Activated T-helper 2 cell treated with anti-CD3 and anti-CD28 coated beads, Interferon-gamma antibody, Interleukin-2, Interleukin-4, amounts not matched to agents 10 μg/mL and 5 μg/mL and 100 μg/mL, durations not matched to agents 14 hours and 24 hours and 36 hours (primary cell): ENCODE data around the gene SYTL2. TPM values are rescaled to one million over a fixed set of nuclear protein-coding genes. Genes with fewer than 3 reads are reported as not detected.

Source experiments
- DNase-seq: peaks from one replicate; pipeline ENCODE4 v3.0.0; 2021; ENCODE audit warnings: low spot score
- H3K27ac Mint-ChIP-seq: one replicate; pipeline ENCODE4 v1.8.0; 2021; ENCODE audit warnings: mixed read lengths
- H3K27me3 Mint-ChIP-seq: one replicate; pipeline ENCODE4 v1.8.0; 2021; ENCODE audit warnings: low read depth, mixed read lengths
- H3K36me3 Mint-ChIP-seq: one replicate; pipeline ENCODE4 v1.8.0; 2021; ENCODE audit warnings: low read depth, mixed read lengths
- H3K4me1 Mint-ChIP-seq: one replicate; pipeline ENCODE4 v1.8.0; 2021; ENCODE audit warnings: low read depth, mixed read lengths
- H3K4me3 Mint-ChIP-seq: one replicate; pipeline ENCODE4 v1.8.0; 2021; ENCODE audit warnings: low read depth, mild to moderate bottlenecking, moderate library complexity, mixed read lengths
- H3K9me3 Mint-ChIP-seq: one replicate; pipeline ENCODE4 v1.8.0; 2021; ENCODE audit warnings: mixed read lengths
- intact Hi-C: fragments of 100-400 bp; cut with micrococcal nuclease; formaldehyde crosslinking; loops from one replicate; pipeline ENCODE4 v1.15.1; 2023
- total RNA-seq: library from RNA; stranded (reverse); gene quantifications from 2 replicates; pipeline ENCODE4 v1.2.3, GENCODE V29; 2022

The SYTL2 gene
- total RNA-seq, 1 donor from 2014 or later = 16.0 TPM

GRCh38 chr11:85750646-85751045 is 60.3 kb downstream of the SYTL2 start:
- H3K27me3 Mint-ChIP-seq = no peaks in the 10 kb centered on the region

GRCh38 chr11:85749884-85750283 is 61.1 kb downstream of the SYTL2 start:
- Mint-ChIP-seq H3K4me3 (no peak overlapping the region), H3K36me3 (peaks cover 34% of the 10 kb centered on the region), H3K27ac (peak overlapping the region; percentile 43), H3K9me3 (peaks cover 3% of the 10 kb centered on the region), H3K4me1 (peaks cover 88% of the 10 kb centered on the region), H3K27me3 (no peaks in the 10 kb centered on the region)
- DNase-seq = no peak
- intact Hi-C loops = loop anchor here (1.0 to 10.0 kb wide), 4 partner anchors 49 to 1057 kb away; partner anchors contain the start of gene CREBZF

More at GRCh38 chr11:85750646-85751045, 60.3 kb downstream of the SYTL2 start:
- intact Hi-C loops = loop anchor here (1.0 to 10.0 kb wide), 4 partner anchors 50 to 1057 kb away; partner anchors contain the start of gene CREBZF
- no peak for DNase-seq
- Mint-ChIP-seq H3K36me3 (peaks cover 30% of the 10 kb centered on the region), H3K4me1 (peaks cover 92% of the 10 kb centered on the region), H3K9me3 (peaks cover 3% of the 10 kb centered on the region), H3K27ac (peak overlapping the region; percentile 95), H3K4me3 (no peak overlapping the region)

GRCh38 chr11:85749287-85749834 is 61.6 kb downstream of the SYTL2 start:
- intact Hi-C loops = no loop called here
- no peak overlapping the region for H3K4me3 Mint-ChIP-seq
- H3K9me3 Mint-ChIP-seq = peaks cover 3% of the 10 kb centered on the region
- H3K4me1 Mint-ChIP-seq = peaks cover 86% of the 10 kb centered on the region
- H3K27ac Mint-ChIP-seq = no peak overlapping the region
- H3K27me3 Mint-ChIP-seq = no peaks in the 10 kb centered on the region
- peaks cover 37% of the 10 kb centered on the region for H3K36me3 Mint-ChIP-seq
- no peak for DNase-seq

GRCh38 chr11:85748455-85748891 is 62.5 kb downstream of the SYTL2 start:
- peaks cover 81% of the 10 kb centered on the region for H3K4me1 Mint-ChIP-seq
- H3K36me3 Mint-ChIP-seq = peaks cover 40% of the 10 kb centered on the region
- H3K27me3 Mint-ChIP-seq = no peaks in the 10 kb centered on the region
- H3K27ac Mint-ChIP-seq = no peak overlapping the region
- H3K9me3 Mint-ChIP-seq = peaks cover 3% of the 10 kb centered on the region
- no peak for DNase-seq
- no peak overlapping the region for H3K4me3 Mint-ChIP-seq
- intact Hi-C loops = no loop called here

- H3K4me3 Mint-ChIP-seq = no peak overlapping the region
- peaks cover 41% of the 10 kb centered on the region for H3K36me3 Mint-ChIP-seq
- no peak overlapping the region for H3K27ac Mint-ChIP-seq
- H3K9me3 Mint-ChIP-seq = no peaks in the 10 kb centered on the region
- no peaks in the 10 kb centered on the region for H3K27me3 Mint-ChIP-seq
- H3K4me1 Mint-ChIP-seq = peaks cover 71% of the 10 kb centered on the region
- DNase-seq = no peak
- intact Hi-C loops = no loop called here
Measured at GRCh38 chr11:85746670-85747069, 64.3 kb downstream of the SYTL2 start.

- H3K9me3 Mint-ChIP-seq = no peaks in the 10 kb centered on the region
- H3K27me3 Mint-ChIP-seq = no peaks in the 10 kb centered on the region
- peaks cover 66% of the 10 kb centered on the region for H3K4me1 Mint-ChIP-seq
- intact Hi-C loops = no loop called here
- H3K36me3 Mint-ChIP-seq = peaks cover 41% of the 10 kb centered on the region
- no peak for DNase-seq
- no peak overlapping the region for H3K4me3 Mint-ChIP-seq
- H3K27ac Mint-ChIP-seq = peak overlapping the region; percentile 37
Measured at GRCh38 chr11:85745626-85746025, 65.3 kb downstream of the SYTL2 start.

- intact Hi-C loops = no loop called here
- H3K9me3 Mint-ChIP-seq = no peaks in the 10 kb centered on the region
- no peak for DNase-seq
- peaks cover 41% of the 10 kb centered on the region for H3K36me3 Mint-ChIP-seq
- no peaks in the 10 kb centered on the region for H3K27me3 Mint-ChIP-seq
- H3K4me1 Mint-ChIP-seq = peaks cover 54% of the 10 kb centered on the region
- no peak overlapping the region for H3K4me3 Mint-ChIP-seq
- H3K27ac Mint-ChIP-seq = no peak overlapping the region
Measured at GRCh38 chr11:85742873-85743275, 68.1 kb downstream of the SYTL2 start.

GRCh38 chr11:85742348-85742747 is 68.6 kb downstream of the SYTL2 start:
- peaks cover 39% of the 10 kb centered on the region for H3K36me3 Mint-ChIP-seq
- H3K27me3 Mint-ChIP-seq = no peaks in the 10 kb centered on the region
- H3K9me3 Mint-ChIP-seq = no peaks in the 10 kb centered on the region
- H3K4me3 Mint-ChIP-seq = no peak overlapping the region
- no peak overlapping the region for H3K27ac Mint-ChIP-seq
- H3K4me1 Mint-ChIP-seq = peaks cover 55% of the 10 kb centered on the region
- DNase-seq = no peak
- intact Hi-C loops = no loop called here

GRCh38 chr11:85740481-85741400 is 70.2 kb downstream of the SYTL2 start:
- peaks cover 42% of the 10 kb centered on the region for H3K4me1 Mint-ChIP-seq
- H3K27ac Mint-ChIP-seq = no peak overlapping the region
- no peak overlapping the region for H3K4me3 Mint-ChIP-seq
- H3K27me3 Mint-ChIP-seq = no peaks in the 10 kb centered on the region
- no peaks in the 10 kb centered on the region for H3K9me3 Mint-ChIP-seq
- intact Hi-C loops = no loop called here
- peaks cover 38% of the 10 kb centered on the region for H3K36me3 Mint-ChIP-seq
- DNase-seq = no peak

- Mint-ChIP-seq H3K36me3 (peaks cover 36% of the 10 kb centered on the region), H3K27ac (no peak overlapping the region), H3K4me3 (no peak overlapping the region), H3K9me3 (no peaks in the 10 kb centered on the region), H3K4me1 (peaks cover 27% of the 10 kb centered on the region), H3K27me3 (no peaks in the 10 kb centered on the region)
- DNase-seq = no peak
- intact Hi-C loops = no loop called here
Measured at GRCh38 chr11:85737738-85738137, 73.2 kb downstream of the SYTL2 start.

GRCh38 chr11:85735876-85736460 is 75.0 kb downstream of the SYTL2 start:
- no peak overlapping the region for H3K4me3 Mint-ChIP-seq
- H3K27ac Mint-ChIP-seq = no peak overlapping the region
- DNase-seq = no peak
- intact Hi-C loops = no loop called here
- H3K4me1 Mint-ChIP-seq = peaks cover 22% of the 10 kb centered on the region
- no peaks in the 10 kb centered on the region for H3K9me3 Mint-ChIP-seq
- H3K27me3 Mint-ChIP-seq = no peaks in the 10 kb centered on the region
- peaks cover 45% of the 10 kb centered on the region for H3K36me3 Mint-ChIP-seq

- Mint-ChIP-seq H3K36me3 (peaks cover 50% of the 10 kb centered on the region), H3K27me3 (peaks cover 2% of the 10 kb centered on the region), H3K4me3 (no peak overlapping the region), H3K4me1 (peaks cover 7% of the 10 kb centered on the region), H3K27ac (no peak overlapping the region), H3K9me3 (no peaks in the 10 kb centered on the region)
- intact Hi-C loops = no loop called here
- DNase-seq = no peak
Measured at GRCh38 chr11:85732965-85733364, 78.0 kb downstream of the SYTL2 start.

- Mint-ChIP-seq H3K4me3 (no peak overlapping the region), H3K9me3 (no peaks in the 10 kb centered on the region), H3K4me1 (peaks cover 3% of the 10 kb centered on the region), H3K27ac (no peak overlapping the region), H3K27me3 (peaks cover 2% of the 10 kb centered on the region), H3K36me3 (peaks cover 37% of the 10 kb centered on the region)
- intact Hi-C loops = no loop called here
- no peak for DNase-seq
Measured at GRCh38 chr11:85726381-85726780, 84.6 kb downstream of the SYTL2 start.
